ENCODE measurements around the gene MOB3C.
A peak's percentile ranks its signal among the peaks of the same experiment; 100 is the strongest.

The MOB3C gene

GRCh38 chr1:46618754-46619415, 2.3 kb upstream of the MOB3C start:
- WGBS, 2 experiments: 86 to 98% methylated on average over 4 of the region's 4 CpGs
- Histone ChIP-seq H3K9me3 (ENCODE audit: control insufficient read depth, low read length) (no peaks in the 10 kb centered on the region), H3K27ac (ENCODE audit: insufficient read depth, low read depth, low read length, poor library complexity, severe bottlenecking) (no peak overlapping the region), H3K4me1 (ENCODE audit: control insufficient read depth, insufficient read depth, low read length) (peaks cover 14% of the 10 kb centered on the region), H3K27me3 (ENCODE audit: control insufficient read depth, insufficient read depth, low read length, poor library complexity, severe bottlenecking) (peaks cover 16% of the 10 kb centered on the region), H3K4me3 (ENCODE audit: insufficient read depth, low read depth, low read length) (no peak overlapping the region), H3K36me3 (ENCODE audit: control insufficient read depth, insufficient read depth, low read length) (no peaks in the 10 kb centered on the region)

- Histone ChIP-seq H3K36me3 (ENCODE audit: control insufficient read depth, insufficient read depth, low read length) (no peaks in the 10 kb centered on the region), H3K27me3 (ENCODE audit: control insufficient read depth, insufficient read depth, low read length, poor library complexity, severe bottlenecking) (peaks cover 16% of the 10 kb centered on the region), H3K4me3 (ENCODE audit: insufficient read depth, low read depth, low read length) (no peak overlapping the region), H3K27ac (ENCODE audit: insufficient read depth, low read depth, low read length, poor library complexity, severe bottlenecking) (no peak overlapping the region), H3K4me1 (ENCODE audit: control insufficient read depth, insufficient read depth, low read length) (peaks cover 22% of the 10 kb centered on the region), H3K9me3 (ENCODE audit: control insufficient read depth, low read length) (no peaks in the 10 kb centered on the region)
- WGBS, 2 experiments: 91 to 95% methylated on average over 3 of the region's 3 CpGs
Measured at GRCh38 chr1:46617833-46618232, 1.2 kb upstream of the MOB3C start.

- H3K9me3 ChIP-seq (ENCODE audit: control insufficient read depth, low read length): no peaks in the 10 kb centered on the region
- peaks cover 22% of the 10 kb centered on the region for H3K4me1 ChIP-seq (ENCODE audit: control insufficient read depth, insufficient read depth, low read length)
- no peaks in the 10 kb centered on the region for H3K36me3 ChIP-seq (ENCODE audit: control insufficient read depth, insufficient read depth, low read length)
- peak overlapping the region; percentile 63 for H3K4me3 ChIP-seq (ENCODE audit: insufficient read depth, low read depth, low read length)
- H3K27me3 ChIP-seq (ENCODE audit: control insufficient read depth, insufficient read depth, low read length, poor library complexity, severe bottlenecking): peaks cover 16% of the 10 kb centered on the region
- no peak overlapping the region for H3K27ac ChIP-seq (ENCODE audit: insufficient read depth, low read depth, low read length, poor library complexity, severe bottlenecking)
- 63 to 70% methylated on average over 7 to 10 of the region's 10 CpGs for WGBS, 2 experiments
Measured at GRCh38 chr1:46617108-46617800, 643 bp upstream of the MOB3C start.

- Histone ChIP-seq H3K27ac (ENCODE audit: insufficient read depth, low read depth, low read length, poor library complexity, severe bottlenecking) (no peak overlapping the region), H3K36me3 (ENCODE audit: control insufficient read depth, insufficient read depth, low read length) (no peaks in the 10 kb centered on the region), H3K4me1 (ENCODE audit: control insufficient read depth, insufficient read depth, low read length) (peaks cover 31% of the 10 kb centered on the region), H3K27me3 (ENCODE audit: control insufficient read depth, insufficient read depth, low read length, poor library complexity, severe bottlenecking) (peaks cover 16% of the 10 kb centered on the region), H3K4me3 (ENCODE audit: insufficient read depth, low read depth, low read length) (peak overlapping the region; percentile 63), H3K9me3 (ENCODE audit: control insufficient read depth, low read length) (no peaks in the 10 kb centered on the region)
- 92 to 94% methylated on average over 3 of the region's 3 CpGs for WGBS, 2 experiments
Measured at GRCh38 chr1:46615735-46616134, 876 bp downstream of the MOB3C start.

GRCh38 chr1:46615088-46615487, 1.5 kb downstream of the MOB3C start:
- 88% methylated on average over 2 of the region's 2 CpGs for WGBS, 2 experiments
- Histone ChIP-seq H3K36me3 (ENCODE audit: control insufficient read depth, insufficient read depth, low read length) (no peaks in the 10 kb centered on the region), H3K4me1 (ENCODE audit: control insufficient read depth, insufficient read depth, low read length) (peaks cover 31% of the 10 kb centered on the region), H3K4me3 (ENCODE audit: insufficient read depth, low read depth, low read length) (no peak overlapping the region), H3K27me3 (ENCODE audit: control insufficient read depth, insufficient read depth, low read length, poor library complexity, severe bottlenecking) (peaks cover 16% of the 10 kb centered on the region), H3K9me3 (ENCODE audit: control insufficient read depth, low read length) (no peaks in the 10 kb centered on the region), H3K27ac (ENCODE audit: insufficient read depth, low read depth, low read length, poor library complexity, severe bottlenecking) (no peak overlapping the region)

GRCh38 chr1:46614604-46614984, 2.0 kb downstream of the MOB3C start:
- no peak overlapping the region for H3K4me3 ChIP-seq (ENCODE audit: insufficient read depth, low read depth, low read length)
- 68 to 79% methylated on average over 2 of the region's 2 CpGs for WGBS, 2 experiments
- H3K27ac ChIP-seq (ENCODE audit: insufficient read depth, low read depth, low read length, poor library complexity, severe bottlenecking): no peak overlapping the region
- no peaks in the 10 kb centered on the region for H3K9me3 ChIP-seq (ENCODE audit: control insufficient read depth, low read length)
- peaks cover 16% of the 10 kb centered on the region for H3K27me3 ChIP-seq (ENCODE audit: control insufficient read depth, insufficient read depth, low read length, poor library complexity, severe bottlenecking)
- H3K36me3 ChIP-seq (ENCODE audit: control insufficient read depth, insufficient read depth, low read length): no peaks in the 10 kb centered on the region
- peaks cover 31% of the 10 kb centered on the region for H3K4me1 ChIP-seq (ENCODE audit: control insufficient read depth, insufficient read depth, low read length)

GRCh38 chr1:46613661-46614603, 2.7 kb downstream of the MOB3C start:
- Histone ChIP-seq H3K4me3 (ENCODE audit: insufficient read depth, low read depth, low read length) (peak overlapping the region; percentile 22), H3K27ac (ENCODE audit: insufficient read depth, low read depth, low read length, poor library complexity, severe bottlenecking) (peak overlapping the region; percentile 75), H3K36me3 (ENCODE audit: control insufficient read depth, insufficient read depth, low read length) (no peaks in the 10 kb centered on the region), H3K27me3 (ENCODE audit: control insufficient read depth, insufficient read depth, low read length, poor library complexity, severe bottlenecking) (peaks cover 16% of the 10 kb centered on the region), H3K9me3 (ENCODE audit: control insufficient read depth, low read length) (no peaks in the 10 kb centered on the region), H3K4me1 (ENCODE audit: control insufficient read depth, insufficient read depth, low read length) (peaks cover 31% of the 10 kb centered on the region)
- 2 to 4% methylated on average over 15 to 16 of the region's 16 CpGs for WGBS, 2 experiments

- 93% methylated on average over 38 of the region's 38 CpGs for WGBS, 2 experiments
- no peaks in the 10 kb centered on the region for H3K9me3 ChIP-seq (ENCODE audit: control insufficient read depth, low read length)
- peaks cover 31% of the 10 kb centered on the region for H3K4me1 ChIP-seq (ENCODE audit: control insufficient read depth, insufficient read depth, low read length)
- peaks cover 13% of the 10 kb centered on the region for H3K27me3 ChIP-seq (ENCODE audit: control insufficient read depth, insufficient read depth, low read length, poor library complexity, severe bottlenecking)
- peak overlapping the region; percentile 22 for H3K4me3 ChIP-seq (ENCODE audit: insufficient read depth, low read depth, low read length)
- peak overlapping the region; percentile 75 for H3K27ac ChIP-seq (ENCODE audit: insufficient read depth, low read depth, low read length, poor library complexity, severe bottlenecking)
- no peaks in the 10 kb centered on the region for H3K36me3 ChIP-seq (ENCODE audit: control insufficient read depth, insufficient read depth, low read length)
Measured at GRCh38 chr1:46612937-46613660, 3.5 kb downstream of the MOB3C start.

GRCh38 chr1:46611691-46612221, 4.9 kb downstream of the MOB3C start:
- no peaks in the 10 kb centered on the region for H3K9me3 ChIP-seq (ENCODE audit: control insufficient read depth, low read length)
- WGBS, 2 experiments: 73 to 77% methylated on average over 7 of the region's 7 CpGs
- no peak overlapping the region for H3K27ac ChIP-seq (ENCODE audit: insufficient read depth, low read depth, low read length, poor library complexity, severe bottlenecking)
- H3K36me3 ChIP-seq (ENCODE audit: control insufficient read depth, insufficient read depth, low read length): no peaks in the 10 kb centered on the region
- H3K4me3 ChIP-seq (ENCODE audit: insufficient read depth, low read depth, low read length): no peak overlapping the region
- H3K27me3 ChIP-seq (ENCODE audit: control insufficient read depth, insufficient read depth, low read length, poor library complexity, severe bottlenecking): no peaks in the 10 kb centered on the region
- H3K4me1 ChIP-seq (ENCODE audit: control insufficient read depth, insufficient read depth, low read length): peaks cover 24% of the 10 kb centered on the region

Measured in ectodermal cell (in vitro differentiated cells).